GM12878 (cell line): ENCODE results near the gene DOCK1. TPM values are rescaled to one million over a fixed set of nuclear protein-coding genes. Genes with fewer than 3 reads are reported as not detected.

Experiments used
- ATAC-seq: fragments of 200-7000 bp; cut with Tn5 transposase; 3 replicates; pipeline ENCODE4 v1.9.1; 2020; ENCODE audit warnings: mild to moderate bottlenecking, moderate library complexity
- BruUV-seq: library from RNA; stranded (reverse); fragments of 400-500 nt; replicated peaks from 2 replicates; lab custom pipeline; 2021; lab: Mats Ljungman, UMichigan
- CTCF ChIA-PET: fragments of 300-600 bp; sonication (Branson Sonifier 250); formaldehyde crosslinking; extraction: SDS; loops from one replicate; lab custom pipeline; 2021; ENCODE audit warnings: inconsistent platforms; lab: Yijun Ruan, JAX
- POLR2A ChIA-PET: fragments of 350-600 bp; formaldehyde crosslinking; extraction: SDS; loops from one replicate; lab custom pipeline; 2021; ENCODE audit warnings: inconsistent platforms; lab: Charles Lee
- RAD21 ChIA-PET: fragments of 300-600 bp; sonication (Branson Sonifier 250); formaldehyde crosslinking; loops from one replicate; lab custom pipeline; 2023; ENCODE audit warnings: antibody characterized with exemption; ENCODE audit not compliant: unreplicated experiment; lab: Charles Lee
- SMC1A ChIA-PET: fragments of 300-600 bp; sonication (Branson Sonifier 250); formaldehyde crosslinking; loops from one replicate; lab custom pipeline; 2023; ENCODE audit not compliant: unreplicated experiment, uncharacterized antibody; lab: Charles Lee
- DNase-seq: peaks from one replicate; pipeline ENCODE4 v3.0.0-alpha.2; 2011; ENCODE audit warnings: low read depth, low spot score
- FAIRE-seq: peaks from 3 replicates; lab custom pipeline; 2011; peaks lifted over from hg19 to GRCh38; lab: Jason Lieb, UNC
- H2AFZ ChIP-seq: 2 replicates; pipeline ENCODE4 v1.6.0; 2011; ENCODE audit warnings: low read depth, low read length, control low read depth; ENCODE audit not compliant: control insufficient read depth
- H3K27ac ChIP-seq: 2 replicates; pipeline ENCODE4 v1.5.1; 2011; ENCODE audit warnings: control low read depth; ENCODE audit not compliant: control insufficient read depth, insufficient read depth
- H3K27me3 ChIP-seq, 2 experiments: replicated peaks in 1 of 2; 2 replicates each; pipeline versions ENCODE4 v1.6.0 to v1.6.1; 2011; ENCODE audit warnings: low read length in 1 of 2; ENCODE audit not compliant: control insufficient read depth in 2 of 2, insufficient read depth in 2 of 2
- H3K36me3 ChIP-seq, 2 experiments: 2 replicates each; pipeline ENCODE4 v1.5.1; 2011; ENCODE audit warnings: low read length in 1 of 2; ENCODE audit not compliant: control insufficient read depth in 2 of 2, insufficient read depth in 2 of 2
- H3K4me1 ChIP-seq: 2 replicates; pipeline ENCODE4 v1.6.1; 2011; ENCODE audit warnings: mild to moderate bottlenecking, low read length, moderate library complexity, mixed read lengths; ENCODE audit not compliant: control insufficient read depth, insufficient read depth
- H3K4me2 ChIP-seq: 2 replicates; pipeline ENCODE4 v1.6.0; 2011; ENCODE audit warnings: control low read depth; ENCODE audit not compliant: control insufficient read depth, insufficient read depth
- H3K4me3 ChIP-seq: fragments of 200-600 bp; sonication (generic); 2 replicates; pipeline ENCODE4 v1.5.1; 2016
- H3K79me2 ChIP-seq: 2 replicates; pipeline ENCODE4 v1.6.0; 2011; ENCODE audit warnings: low read length; ENCODE audit not compliant: control insufficient read depth, insufficient read depth
- H3K9ac ChIP-seq: 2 replicates; pipeline ENCODE4 v1.8.0; 2011; ENCODE audit warnings: low read length, control low read depth, mixed read lengths; ENCODE audit not compliant: control insufficient read depth, insufficient read depth
- H3K9me3 ChIP-seq: replicated peaks from 3 replicates; pipeline ENCODE4 v1.5.1; 2011; ENCODE audit warnings: mild to moderate bottlenecking, low read length; ENCODE audit not compliant: control insufficient read depth, insufficient read depth
- H4K20me1 ChIP-seq: 2 replicates; pipeline ENCODE4 v1.6.0; 2011; ENCODE audit not compliant: control insufficient read depth, insufficient read depth
- BHLHE40 ChIP-seq, 2 experiments: fragments of 450-650 bp in 1 of 2; IDR thresholded peaks; 2 replicates each; pipeline ENCODE4 v1.6.1; 2011 to 2017; ENCODE audit warnings: low read depth in 2 of 2, borderline replicate concordance in 1 of 2, improper control_type of control experiment in 1 of 2, low read length in 1 of 2, mild to moderate bottlenecking in 1 of 2
- CBX5 ChIP-seq: sonication (generic); IDR thresholded peaks from 2 replicates; pipeline ENCODE4 v1.6.1; 2016; ENCODE audit warnings: low read depth, moderate library complexity, mild to moderate bottlenecking, inconsistent platforms
- ETV6 ChIP-seq, 2 experiments: fragments of 450-650 bp in 1 of 2; IDR thresholded peaks in 1 of 2; conservative IDR thresholded peaks in 1 of 2; 2 replicates each; pipeline ENCODE4 v1.6.1; 2014; ENCODE audit warnings: antibody characterized with exemption in 1 of 2, borderline replicate concordance in 1 of 2, low read depth in 1 of 2, mild to moderate bottlenecking in 1 of 2, moderate library complexity in 1 of 2
- LARP7 ChIP-seq: fragments of 450-650 bp; IDR thresholded peaks from 2 replicates; pipeline ENCODE4 v1.6.1; 2017; ENCODE audit warnings: mild to moderate bottlenecking
- MYB ChIP-seq: fragments of 150-350 bp; IDR thresholded peaks from 2 replicates; pipeline ENCODE4 v1.6.1; 2014; ENCODE audit warnings: mild to moderate bottlenecking, low read depth, low read length, borderline replicate concordance
- NFYB ChIP-seq: IDR thresholded peaks from 2 replicates; pipeline ENCODE4 v1.6.1; 2011; ENCODE audit warnings: low read depth, mild to moderate bottlenecking, low read length, improper control_type of control experiment, moderate library complexity; ENCODE audit not compliant: insufficient read depth
- NKRF ChIP-seq: fragments of 450-650 bp; conservative IDR thresholded peaks from 2 replicates; pipeline ENCODE4 v1.6.1; 2017; ENCODE audit warnings: mild to moderate bottlenecking, moderate library complexity
- NRF1 ChIP-seq: conservative IDR thresholded peaks from 2 replicates; pipeline ENCODE4 v1.6.1; 2011; ENCODE audit warnings: mild to moderate bottlenecking, low read depth, low read length, improper control_type of control experiment
- PRDM15 ChIP-seq: fragments of 450-650 bp; formaldehyde crosslinking; IDR thresholded peaks from 2 replicates; pipeline ENCODE4 v1.4.0; 2020; ENCODE audit warnings: mild to moderate bottlenecking, moderate library complexity
- SMC3 ChIP-seq: IDR thresholded peaks from 2 replicates; pipeline ENCODE4 v1.6.1; 2011; ENCODE audit warnings: low read length, improper control_type of control experiment, borderline replicate concordance
- TCF3 ChIP-seq: IDR thresholded peaks from 2 replicates; pipeline ENCODE4 v1.6.1; 2012; ENCODE audit warnings: low read depth, mild to moderate bottlenecking, low read length, borderline replicate concordance; ENCODE audit not compliant: insufficient read depth
- TCF7 ChIP-seq: IDR thresholded peaks from 2 replicates; pipeline ENCODE4 v1.6.1; 2014; ENCODE audit warnings: antibody characterized with exemption, borderline replicate concordance
- ZSCAN29 ChIP-seq: fragments of 450-650 bp; IDR thresholded peaks from 2 replicates; pipeline ENCODE4 v1.6.1; 2017; ENCODE audit warnings: mild to moderate bottlenecking, moderate library complexity
- WGBS: methylation state at CpG from one replicate; pipeline ENCODE4 v1.1.6; 2016; ENCODE audit warnings: low lambda C conversion rate; ENCODE audit not compliant: insufficient replicate concordance, insufficient coverage; ENCODE audit errors: missing lambda C conversion rate; 5-methylcytosine and 5-hydroxymethylcytosine counted together
- in situ Hi-C: fragments of 300-500 bp; cut with MboI; formaldehyde crosslinking; loops from 9 replicates; pipeline ENCODE4 v1.14.3; 2018; ENCODE audit warnings: mixed read lengths
- intact Hi-C: fragments of 100-400 bp; cut with micrococcal nuclease; formaldehyde crosslinking; loops from one replicate; pipeline ENCODE4 v1.14.2; 2022; ENCODE audit not compliant: unreplicated experiment
- polyA plus RNA-seq, 11 experiments: library from polyadenylated mRNA; depleted of rRNA in 4 of 11; unstranded in 6 of 11; stranded (reverse) in 5 of 11; fragments of >200 nt; fragmentation: Nextera tagmentation in 4 of 11; fragmentation: Illumina TruSeq in 1 of 11; extraction: Ambion mirVana in 4 of 11; extraction: Trizol in 1 of 11; gene quantifications; 1 replicate in 1 of 11; 2 replicates in 10 of 11; pipeline versions ENCODE4 v1.2.1 to v1.2.3, GENCODE V29; 2011 to 2016; ENCODE audit warnings: inconsistent platforms in 2 of 11, missing spikeins in 2 of 11, low read depth in 1 of 11
- total RNA-seq, 4 experiments: library from RNA; depleted of rRNA in 3 of 4; stranded (reverse); fragments of >200 nt in 3 of 4; fragmentation: Illumina TruSeq in 1 of 4; extraction: Trizol in 1 of 4; gene quantifications; 2 replicates each; pipeline versions ENCODE4 v1.2.1 to v1.2.3, GENCODE V29; 2013 to 2021

Gene DOCK1
- total and polyA plus RNA-seq, 10 of the 15 experiments (the other 5 are each of a cell fraction or from before 2014, with no cell fraction given): 0.05 to 0.18 TPM; not detected in 8

- no peaks in the 10 kb centered on the region for H3K27me3 ChIP-seq
- intact Hi-C loops: no loop called here
- no peaks in the 10 kb centered on the region for H3K9me3 ChIP-seq
- TF ChIP-seq TCF3 (no peak), CBX5 (no peak), NFYB (no peak), ETV6 (conservative IDR thresholded peaks at IDR 0.05 in 1 of 2, IDR thresholded peaks at IDR 0.05 in 1 of 2; ENCODE audit: borderline replicate concordance in 1 of 2, low read depth in 1 of 2) (no peak)
- H4K20me1 ChIP-seq: no peaks in the 10 kb centered on the region
- no peak overlapping the region for H3K9ac ChIP-seq
- no peak overlapping the region for H3K27ac ChIP-seq
- CTCF ChIA-PET: no interaction called here
- 0% methylated on average over 6 of the region's 6 CpGs for WGBS
- no peak overlapping the region for H3K4me2 ChIP-seq
- FAIRE-seq (no peak), DNase-seq (no peak), ATAC-seq (no peak)
- no peaks in the 10 kb centered on the region for H3K79me2 ChIP-seq
- H3K36me3 ChIP-seq: no peaks in the 10 kb centered on the region
- no peak overlapping the region for H2AFZ ChIP-seq
- in situ Hi-C loops: no loop called here
- SMC1A ChIA-PET: no interaction called here
- no peaks in the 10 kb centered on the region for H3K4me1 ChIP-seq
- RAD21 ChIA-PET: no interaction called here
- POLR2A ChIA-PET: no interaction called here
- H3K4me3 ChIP-seq: no peak overlapping the region
- no TSS peak for BruUV-seq
Measured at GRCh38 chr10:127314797-127315196, 409.6 kb downstream of the DOCK1 start.

- no peak overlapping the region for H3K9ac ChIP-seq
- no peaks in the 10 kb centered on the region for H3K27me3 ChIP-seq
- no TSS peak for BruUV-seq
- ATAC-seq (no peak), FAIRE-seq (no peak), DNase-seq (no peak)
- intact Hi-C loops: no loop called here
- H3K27ac ChIP-seq: no peak overlapping the region
- no peak overlapping the region for H2AFZ ChIP-seq
- no peaks in the 10 kb centered on the region for H4K20me1 ChIP-seq
- POLR2A ChIA-PET: no interaction called here
- no peaks in the 10 kb centered on the region for H3K9me3 ChIP-seq
- SMC1A ChIA-PET: no interaction called here
- no peaks in the 10 kb centered on the region for H3K4me1 ChIP-seq
- RAD21 ChIA-PET: no interaction called here
- no peak overlapping the region for H3K4me2 ChIP-seq
- no peak overlapping the region for H3K4me3 ChIP-seq
- in situ Hi-C loops: no loop called here
- no peaks in the 10 kb centered on the region for H3K79me2 ChIP-seq
- WGBS: 29% methylated on average over 5 of the region's 5 CpGs
- H3K36me3 ChIP-seq: no peaks in the 10 kb centered on the region
- CTCF ChIA-PET: no interaction called here
- TF ChIP-seq TCF7: no peak
- TF ChIP-seq PRDM15 (CRISPR knock-in tag): no peak
- no peak for TF ChIP-seq NRF1
- no peak for TF ChIP-seq MYB
- no peak for TF ChIP-seq ZSCAN29
- no peak for TF ChIP-seq BHLHE40 (IDR thresholded peaks at IDR 0.05; ENCODE audit: borderline replicate concordance in 1 of 2, low read depth in 2 of 2, low read length in 1 of 2)
- no peak for TF ChIP-seq NKRF
- TF ChIP-seq SMC3: no peak
- no peak for TF ChIP-seq LARP7
Measured at GRCh38 chr10:127315888-127316287, 410.7 kb downstream of the DOCK1 start.
